GM03348 (cell line): ENCODE measurements around the gene HLA-DOA.

Experiments
- DNase-seq: peaks from one replicate; pipeline ENCODE4 v3.0.0; 2012; ENCODE audit warnings: low spot score

Gene HLA-DOA

GRCh38 chr6:33008944-33009861 is at the start of gene HLA-DOA:
TSS of gene HLA-DOA (minus strand) at chr6:33009591.
- DNase-seq, result peak; percentile 56

- no peak for DNase-seq
Observed at GRCh38 chr6:33057222-33058150, 48.1 kb upstream of the HLA-DOA start.

GRCh38 chr6:33053230-33053629 is 43.8 kb upstream of the HLA-DOA start:
- DNase-seq, result no peak

- no peak for DNase-seq
Observed at GRCh38 chr6:33052627-33053026, 43.2 kb upstream of the HLA-DOA start.

GRCh38 chr6:33050014-33050810 is 40.8 kb upstream of the HLA-DOA start:
- DNase-seq, result no peak

- DNase-seq, result no peak
Observed at GRCh38 chr6:33049323-33050013, 40.1 kb upstream of the HLA-DOA start.

- DNase-seq, result no peak
Observed at GRCh38 chr6:33040157-33040556, 30.8 kb upstream of the HLA-DOA start.

- no peak for DNase-seq
Observed at GRCh38 chr6:33036535-33036934, 27.1 kb upstream of the HLA-DOA start.

GRCh38 chr6:33034554-33034953 is 25.2 kb upstream of the HLA-DOA start:
- no peak for DNase-seq

- no peak for DNase-seq
Observed at GRCh38 chr6:33030245-33030644, 20.9 kb upstream of the HLA-DOA start.

GRCh38 chr6:33029328-33030184 is 20.2 kb upstream of the HLA-DOA start:
- DNase-seq, result no peak

- no peak for DNase-seq
Observed at GRCh38 chr6:33028220-33028849, 18.9 kb upstream of the HLA-DOA start.

- DNase-seq, result no peak
Observed at GRCh38 chr6:33024521-33024920, 15.1 kb upstream of the HLA-DOA start.

- DNase-seq, result no peak
Observed at GRCh38 chr6:33023536-33023935, 14.1 kb upstream of the HLA-DOA start.

GRCh38 chr6:33021917-33022316 is 12.5 kb upstream of the HLA-DOA start:
- DNase-seq, result no peak

- no peak for DNase-seq
Observed at GRCh38 chr6:33019372-33019771, 10.0 kb upstream of the HLA-DOA start.

- DNase-seq, result peak; percentile 53
Observed at GRCh38 chr6:33018904-33019303, 9.5 kb upstream of the HLA-DOA start.

GRCh38 chr6:33018418-33018817 is 9.0 kb upstream of the HLA-DOA start:
- DNase-seq, result no peak

- no peak for DNase-seq
Observed at GRCh38 chr6:33017694-33018353, 8.4 kb upstream of the HLA-DOA start.
